DND-41 (cell line): ENCODE measurements around the gene MAST2.

Experiments
- CTCF ChIP-seq: IDR thresholded peaks from 2 replicates; pipeline ENCODE4 v1.5.1; 2012; ENCODE audit warnings: borderline replicate concordance, low read length, moderate library complexity, mild to moderate bottlenecking; ENCODE audit not compliant: poor library complexity, severe bottlenecking; ENCODE audit errors: extremely low read depth
- EZH2 ChIP-seq: IDR thresholded peaks from 3 replicates; pipeline ENCODE4 v1.6.1; 2012; ENCODE audit warnings: borderline replicate concordance, low read depth, mild to moderate bottlenecking, moderate library complexity, low read length, inconsistent platforms; ENCODE audit not compliant: severe bottlenecking

- TF ChIP-seq CTCF (no peak), EZH2 (no peak)
These were observed 76.6 kb downstream of the MAST2 start for GRCh38 chr1:45879885-45880598.
